ENCODE data around the gene LRRN1.

- no peak for TF ChIP-seq CTCF (IDR thresholded peaks at IDR 0.05)
- TF ChIP-seq POLR2A (IDR thresholded peaks at IDR 0.05) = no peak
Measured at GRCh38 chr3:3802046-3802445, 2.8 kb downstream of the LRRN1 start.

Measured in heart left ventricle (tissue), 13 donors.